ENCODE measurements around the gene GAL3ST2.

GAL3ST2 gene

DNA sequence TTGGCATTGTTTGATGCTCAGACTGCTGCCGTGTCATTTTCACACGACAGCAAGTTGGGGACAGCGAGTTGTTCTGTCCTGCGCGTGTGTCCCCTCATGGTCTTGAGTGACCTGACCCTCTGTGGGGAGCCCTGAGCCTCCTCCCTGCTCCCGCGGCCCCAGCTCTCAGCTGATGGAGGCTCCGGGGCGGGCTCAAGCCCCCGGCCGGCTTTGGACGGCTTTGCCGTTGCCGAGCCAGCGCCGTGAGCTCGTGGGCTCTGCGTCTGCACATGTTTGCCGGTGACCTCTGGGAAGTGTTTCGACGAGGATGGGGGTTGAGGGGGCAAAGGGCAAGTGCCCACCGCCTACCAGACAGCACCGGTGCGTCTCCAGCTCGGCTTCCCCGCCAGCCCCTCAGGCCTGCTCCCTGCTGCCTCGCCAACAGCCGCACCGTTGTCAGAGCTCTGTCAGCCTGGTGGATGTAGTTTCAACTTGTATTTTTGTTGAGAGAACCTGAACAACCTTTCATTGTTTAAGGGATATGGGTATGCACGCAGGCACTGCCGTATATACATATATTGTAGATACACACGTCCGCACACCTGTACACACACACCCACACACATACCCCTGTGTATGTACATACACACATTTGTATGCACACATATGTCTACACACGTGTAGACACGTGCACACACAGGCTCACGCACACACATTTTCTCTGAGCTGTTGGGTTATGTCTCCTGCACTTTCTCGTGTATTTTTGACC, 68.4 kb downstream of the GAL3ST2 start:
- ATAC-seq, result no peak
- no peak for DNase-seq

DNA sequence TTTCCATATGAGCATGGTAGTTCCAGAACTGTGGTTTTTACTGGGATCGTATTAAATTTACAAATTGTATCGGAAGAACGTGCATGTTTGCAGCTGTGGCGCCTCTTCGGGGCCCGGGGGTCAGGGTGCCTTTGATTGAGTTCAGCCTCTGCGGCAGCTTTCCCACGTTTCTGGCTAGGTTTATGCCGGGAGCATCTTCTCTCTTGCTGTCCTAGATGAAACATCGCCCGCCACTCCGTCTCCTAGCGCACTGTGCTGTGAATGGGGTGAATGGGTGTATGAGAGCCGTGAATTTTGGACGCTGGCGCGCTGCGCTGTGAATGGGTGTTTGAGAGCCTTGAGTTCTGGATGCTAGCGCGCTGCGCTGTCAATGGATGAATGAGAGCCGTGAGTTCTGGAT, 69.8 kb downstream of the GAL3ST2 start:
- DNase-seq (no peak), ATAC-seq (no peak)

DNA sequence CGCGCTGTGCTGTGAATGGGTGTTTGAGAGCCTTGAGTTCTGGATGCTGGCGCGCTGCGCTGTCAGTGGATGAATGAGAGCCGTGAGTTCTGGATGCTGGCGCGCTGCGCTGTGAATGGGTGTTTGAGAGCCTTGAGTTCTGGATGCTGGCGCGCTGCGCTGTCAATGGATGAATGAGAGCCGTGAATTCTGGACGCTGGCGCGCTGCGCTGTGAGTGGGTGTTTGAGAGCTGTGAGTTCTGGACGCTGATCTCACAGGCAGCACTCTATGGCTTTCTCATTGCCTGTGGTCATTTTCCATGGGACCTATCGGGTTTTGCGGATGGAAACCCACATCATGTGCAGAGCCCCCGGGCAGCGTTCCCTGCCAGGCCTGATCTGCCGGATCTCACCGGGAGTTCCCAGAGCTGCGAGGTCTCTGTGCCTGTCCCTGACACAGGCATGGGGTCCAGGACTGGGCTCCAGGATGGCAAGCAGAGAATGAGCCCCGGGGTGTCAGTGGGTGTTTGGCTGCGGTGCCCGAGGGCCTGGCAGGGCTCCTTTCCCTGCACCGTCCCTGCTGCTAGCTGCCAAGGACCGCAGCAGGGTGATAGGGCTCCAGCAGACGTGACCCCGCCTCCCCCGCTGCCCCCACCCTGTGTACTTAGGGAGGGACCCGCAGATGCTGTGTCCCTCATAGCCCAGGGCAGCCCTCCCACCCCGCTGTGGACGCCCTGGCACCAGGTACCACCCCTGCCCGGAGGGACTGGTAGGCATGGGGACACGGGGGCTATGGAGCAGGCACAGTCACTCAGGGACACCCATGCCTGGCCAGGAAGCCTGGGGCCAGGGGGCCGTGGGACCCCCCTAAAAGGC, 72.4 kb downstream of the GAL3ST2 start:
- ATAC-seq (no peak), DNase-seq (no peak)

- no peak for ATAC-seq
- DNase-seq, result no peak
Measured at GRCh38 chr2:241849616-241850543, 73.3 kb downstream of the GAL3ST2 start.

DNA sequence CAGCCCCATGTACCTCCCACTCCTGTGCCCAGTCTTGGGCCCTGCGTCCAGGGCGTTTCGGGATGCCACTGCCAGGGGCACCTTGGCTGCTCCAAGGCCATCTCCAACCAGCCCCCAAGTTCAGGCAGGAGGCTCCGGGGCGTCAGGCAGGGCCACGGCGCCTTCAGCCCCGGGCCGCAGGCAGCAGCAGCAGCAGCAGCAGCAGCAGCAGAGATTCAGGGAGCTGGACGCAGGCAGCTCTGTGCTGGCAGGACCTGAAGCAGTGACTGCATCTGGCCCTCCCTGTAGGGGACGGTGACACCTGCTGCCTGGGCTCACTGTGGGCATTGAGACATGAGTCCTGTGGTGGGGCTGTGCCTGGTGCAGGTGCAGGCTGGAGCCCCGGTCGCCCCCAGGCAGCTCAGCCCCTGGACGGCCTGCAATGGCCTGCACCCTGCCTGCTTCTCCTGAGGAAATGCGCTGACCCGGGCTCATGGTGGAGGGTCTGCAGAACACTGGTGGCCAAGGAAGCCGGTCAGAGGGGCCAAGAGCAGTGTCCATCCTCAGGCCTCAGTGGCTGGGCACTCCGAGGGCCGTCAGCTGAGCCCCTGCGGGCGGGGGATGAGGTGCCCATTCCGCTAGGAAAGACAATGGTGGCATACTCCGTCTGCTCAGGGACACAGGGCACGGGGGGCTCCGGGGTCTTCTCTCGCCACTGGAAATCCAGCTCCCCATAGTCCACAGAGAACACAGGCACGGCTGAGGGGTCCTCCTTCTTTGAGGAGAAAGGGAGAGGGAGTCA, 74.1 kb downstream of the GAL3ST2 start:
- ATAC-seq (no peak), DNase-seq (no peak)

DNA sequence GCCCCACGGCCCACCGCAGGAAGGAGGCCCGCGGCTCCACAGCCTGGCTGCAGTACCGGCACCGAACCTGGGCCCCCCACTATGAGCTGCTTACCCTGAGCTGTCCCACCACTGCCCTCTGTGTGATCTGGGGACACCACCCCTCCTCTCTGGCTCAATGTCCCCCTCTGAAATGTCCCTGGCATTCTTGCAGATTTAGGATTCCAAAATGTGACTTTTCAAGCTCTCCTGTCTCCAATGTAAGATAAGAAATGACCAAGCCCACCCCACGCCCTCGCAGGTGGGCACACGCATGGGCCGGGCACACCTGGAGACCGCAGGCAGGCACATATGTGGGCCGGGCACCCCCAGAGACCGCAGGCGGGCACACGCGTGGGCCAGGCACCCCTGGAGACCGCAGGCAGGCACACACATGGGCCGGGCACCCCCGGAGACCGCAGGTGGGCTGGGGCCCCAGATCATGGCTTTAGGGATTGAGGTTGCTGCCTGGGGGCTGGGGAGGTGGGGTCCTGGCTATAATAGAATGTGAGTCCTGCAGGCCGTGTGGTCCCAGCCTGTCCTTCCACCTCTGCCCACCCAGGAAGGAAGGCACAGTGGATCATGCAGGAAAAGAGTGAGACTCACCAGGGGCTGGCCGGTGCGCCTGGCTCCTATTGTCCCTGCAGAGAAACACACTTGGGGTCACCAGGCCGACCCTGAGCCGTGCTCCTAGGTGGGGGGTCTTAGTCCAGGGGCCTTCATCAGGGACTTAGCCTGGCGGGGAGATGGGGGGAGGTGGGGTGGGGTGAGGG, 74.9 kb downstream of the GAL3ST2 start:
- ATAC-seq (no peak), DNase-seq (no peak)

- ATAC-seq (no peak), DNase-seq (no peak)
Measured at GRCh38 chr2:241852116-241852980, 75.7 kb downstream of the GAL3ST2 start.

- DNase-seq (no peak), ATAC-seq (no peak)
Measured at GRCh38 chr2:241852981-241853631, 76.5 kb downstream of the GAL3ST2 start.

All from stimulated activated naive CD8-positive, alpha-beta T cell treated with anti-CD3 and anti-CD28 coated beads, Interleukin-15, Interleukin-2, amounts not matched to agents 100 U/mL and 50 U/mL, for 24 hours (primary cell).